Measurements from ENCODE around the gene RET. TPM values are rescaled to one million over a fixed set of nuclear protein-coding genes. Genes with fewer than 3 reads are reported as not detected.

Gene RET
- total RNA-seq, 1 experiment from 2014 or later: not detected

DNA sequence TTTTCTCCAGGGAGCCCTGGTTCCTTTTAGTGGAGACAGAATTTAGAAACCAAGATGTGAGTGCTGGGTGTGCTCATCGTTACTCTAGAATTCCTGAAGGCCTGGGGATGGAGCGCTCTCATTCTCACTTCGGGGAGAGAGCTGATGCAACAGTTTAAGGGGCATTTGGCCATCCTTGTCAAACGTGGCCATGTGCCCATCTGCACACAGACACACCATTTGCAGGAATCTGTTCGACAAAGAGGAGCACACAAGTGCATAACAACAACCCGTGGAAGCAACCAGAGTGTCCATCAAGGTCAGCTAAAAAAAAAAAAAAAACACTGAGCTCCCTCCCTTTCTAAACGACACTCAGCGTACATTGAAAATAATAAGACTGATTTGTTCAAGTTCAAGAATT lies 23.0 kb upstream of the RET start:
- no peaks in the 10 kb centered on the region; the same call in 1 of the 2 replicates for H3K27me3 ChIP-seq (replicated peaks; ENCODE audit: control insufficient read depth, insufficient read depth, low read length)
- CTCF ChIA-PET: interaction anchor here (0.6 kb wide), 1 partner anchor 327 kb away, joined by 4 read pairs; no protein-coding TSS in a partner anchor
- H3K27ac Mint-ChIP-seq (ENCODE audit: unreplicated experiment): no peak overlapping the region

DNA sequence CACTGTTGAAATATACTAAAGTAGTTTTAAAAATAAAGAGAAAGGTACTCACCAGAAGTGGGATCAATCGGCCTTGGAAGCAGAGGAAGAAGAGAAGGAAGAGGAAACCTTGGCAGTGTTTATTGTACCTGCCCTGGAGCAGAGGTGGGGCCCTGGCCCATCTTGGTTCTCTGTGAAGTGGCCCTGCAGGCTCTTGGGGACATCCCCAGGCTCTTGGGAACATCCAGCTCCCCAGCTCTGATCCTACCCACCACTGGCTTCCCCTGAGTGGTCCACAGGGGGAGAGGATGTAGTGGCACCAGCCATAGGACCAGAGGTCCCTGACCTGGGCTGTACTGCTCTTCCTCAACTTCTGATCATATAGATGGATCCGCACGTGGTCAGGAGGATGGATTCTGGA lies 22.3 kb upstream of the RET start:
- TF ChIP-seq, protein P1, sequence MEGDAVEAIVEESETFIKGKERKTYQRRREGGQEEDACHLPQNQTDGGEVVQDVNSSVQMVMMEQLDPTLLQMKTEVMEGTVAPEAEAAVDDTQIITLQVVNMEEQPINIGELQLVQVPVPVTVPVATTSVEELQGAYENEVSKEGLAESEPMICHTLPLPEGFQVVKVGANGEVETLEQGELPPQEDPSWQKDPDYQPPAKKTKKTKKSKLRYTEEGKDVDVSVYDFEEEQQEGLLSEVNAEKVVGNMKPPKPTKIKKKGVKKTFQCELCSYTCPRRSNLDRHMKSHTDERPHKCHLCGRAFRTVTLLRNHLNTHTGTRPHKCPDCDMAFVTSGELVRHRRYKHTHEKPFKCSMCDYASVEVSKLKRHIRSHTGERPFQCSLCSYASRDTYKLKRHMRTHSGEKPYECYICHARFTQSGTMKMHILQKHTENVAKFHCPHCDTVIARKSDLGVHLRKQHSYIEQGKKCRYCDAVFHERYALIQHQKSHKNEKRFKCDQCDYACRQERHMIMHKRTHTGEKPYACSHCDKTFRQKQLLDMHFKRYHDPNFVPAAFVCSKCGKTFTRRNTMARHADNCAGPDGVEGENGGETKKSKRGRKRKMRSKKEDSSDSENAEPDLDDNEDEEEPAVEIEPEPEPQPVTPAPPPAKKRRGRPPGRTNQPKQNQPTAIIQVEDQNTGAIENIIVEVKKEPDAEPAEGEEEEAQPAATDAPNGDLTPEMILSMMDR (IDR thresholded peaks at IDR 0.05; ENCODE audit: insufficient read depth in 1 of 2, low read depth in 1 of 2, low read length in 1 of 2, severe bottlenecking in 1 of 2, unreplicated experiment in 1 of 2): no peak
- Mint-ChIP-seq H3K27me3 (ENCODE audit: insufficient read depth, unreplicated experiment) (peaks cover 33% of the 10 kb centered on the region), H3K4me3 (ENCODE audit: unreplicated experiment) (no peak overlapping the region), H3K36me3 (ENCODE audit: insufficient read depth, unreplicated experiment) (no peaks in the 10 kb centered on the region), H3K4me1 (ENCODE audit: low read depth, unreplicated experiment) (no peaks in the 10 kb centered on the region), H3K27ac (ENCODE audit: unreplicated experiment) (no peak overlapping the region), H3K9me3 (ENCODE audit: unreplicated experiment) (no peaks in the 10 kb centered on the region)
- Histone ChIP-seq H3K4me1 (no peaks in the 10 kb centered on the region), H3K4me3 (ENCODE audit: low read depth, low read length) (no peak overlapping the region), H3K27me3 (replicated peaks; ENCODE audit: control insufficient read depth, insufficient read depth, low read length) (no peaks in the 10 kb centered on the region; the same call in none of the 2 replicates), H3K36me3 (ENCODE audit: control insufficient read depth, insufficient read depth, low read length) (no peaks in the 10 kb centered on the region), H3K9me3 (no peaks in the 10 kb centered on the region)
- CTCF ChIA-PET: interaction anchor here (0.6 to 1.1 kb wide), 2 partner anchors 25 to 326 kb away, joined by 3 to 4 read pairs; no protein-coding TSS in a partner anchor
- DNase-seq: peak in 1 of 2 experiments; percentile 30
- BruUV-seq (replicated peaks): no TSS peak
- intact Hi-C loops (cut with micrococcal nuclease; ENCODE audit: unreplicated experiment): no loop called here
- POLR2A ChIA-PET: no interaction called here

More for the DNA sequence above, 23.0 kb upstream of the RET start:
- no peak for DNase-seq
- intact Hi-C loops (cut with micrococcal nuclease; ENCODE audit: unreplicated experiment): no loop called here
- Histone ChIP-seq H3K4me3 (ENCODE audit: low read depth, low read length) (no peak overlapping the region), H3K4me1 (no peaks in the 10 kb centered on the region), H3K9me3 (no peaks in the 10 kb centered on the region), H3K36me3 (ENCODE audit: control insufficient read depth, insufficient read depth, low read length) (no peaks in the 10 kb centered on the region)
- H3K4me3 Mint-ChIP-seq (ENCODE audit: unreplicated experiment): no peak overlapping the region
- POLR2A ChIA-PET: no interaction called here
- no peaks in the 10 kb centered on the region for H3K9me3 Mint-ChIP-seq (ENCODE audit: unreplicated experiment)
- no peaks in the 10 kb centered on the region for H3K36me3 Mint-ChIP-seq (ENCODE audit: insufficient read depth, unreplicated experiment)
- TF ChIP-seq, protein P1 (IDR thresholded peaks at IDR 0.05; ENCODE audit: insufficient read depth in 1 of 2, low read depth in 1 of 2, low read length in 1 of 2, severe bottlenecking in 1 of 2, unreplicated experiment in 1 of 2): no peak
- H3K4me1 Mint-ChIP-seq (ENCODE audit: low read depth, unreplicated experiment): no peaks in the 10 kb centered on the region
- BruUV-seq (replicated peaks): no TSS peak
- peaks cover 36% of the 10 kb centered on the region for H3K27me3 Mint-ChIP-seq (ENCODE audit: insufficient read depth, unreplicated experiment)

DNA sequence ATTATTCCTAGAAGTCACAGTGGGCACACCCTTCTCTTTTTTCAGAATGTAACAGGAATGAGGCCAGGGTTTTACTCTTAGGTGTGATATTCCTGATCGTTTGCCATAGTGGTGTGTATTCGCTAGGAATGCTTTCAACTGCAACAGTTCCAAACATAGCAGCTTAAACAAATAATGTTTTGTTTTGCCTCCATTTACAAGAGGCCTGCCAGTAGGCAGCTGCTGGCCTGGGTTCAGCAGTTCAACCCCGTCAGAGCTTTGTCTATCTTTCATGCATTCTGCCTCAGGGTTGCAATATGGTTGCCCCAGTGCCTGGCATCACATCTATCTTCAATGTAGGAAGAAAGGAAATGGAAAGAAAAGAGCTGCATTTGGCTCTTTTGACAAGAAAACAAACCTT lies 21.7 kb upstream of the RET start:
- TF ChIP-seq, protein P1 (IDR thresholded peaks at IDR 0.05; ENCODE audit: insufficient read depth in 1 of 2, low read depth in 1 of 2, low read length in 1 of 2, severe bottlenecking in 1 of 2, unreplicated experiment in 1 of 2): no peak
- BruUV-seq (replicated peaks): no TSS peak
- Histone ChIP-seq H3K36me3 (ENCODE audit: control insufficient read depth, insufficient read depth, low read length) (no peaks in the 10 kb centered on the region), H3K4me1 (no peaks in the 10 kb centered on the region), H3K27me3 (replicated peaks; ENCODE audit: control insufficient read depth, insufficient read depth, low read length) (no peaks in the 10 kb centered on the region; the same call in none of the 2 replicates), H3K4me3 (ENCODE audit: low read depth, low read length) (no peak overlapping the region), H3K9me3 (no peaks in the 10 kb centered on the region)
- intact Hi-C loops (cut with micrococcal nuclease; ENCODE audit: unreplicated experiment): no loop called here
- POLR2A ChIA-PET: no interaction called here
- Mint-ChIP-seq H3K27me3 (ENCODE audit: insufficient read depth, unreplicated experiment) (peaks cover 34% of the 10 kb centered on the region), H3K27ac (ENCODE audit: unreplicated experiment) (no peak overlapping the region), H3K9me3 (ENCODE audit: unreplicated experiment) (no peaks in the 10 kb centered on the region), H3K36me3 (ENCODE audit: insufficient read depth, unreplicated experiment) (no peaks in the 10 kb centered on the region), H3K4me3 (ENCODE audit: unreplicated experiment) (no peak overlapping the region), H3K4me1 (ENCODE audit: low read depth, unreplicated experiment) (no peaks in the 10 kb centered on the region)
- CTCF ChIA-PET: interaction anchor here (1.1 kb wide), 1 partner anchor 24 kb away, joined by 3 read pairs; no protein-coding TSS in a partner anchor
- DNase-seq: no peak
